ENCODE results near the gene RFX7. TPM values are rescaled to one million over a fixed set of nuclear protein-coding genes. Genes with fewer than 3 reads are reported as not detected.

Gene RFX7
- total and polyA plus RNA-seq, 8 donors, result 1.3 to 12.4 (median 5.5) TPM

DNA sequence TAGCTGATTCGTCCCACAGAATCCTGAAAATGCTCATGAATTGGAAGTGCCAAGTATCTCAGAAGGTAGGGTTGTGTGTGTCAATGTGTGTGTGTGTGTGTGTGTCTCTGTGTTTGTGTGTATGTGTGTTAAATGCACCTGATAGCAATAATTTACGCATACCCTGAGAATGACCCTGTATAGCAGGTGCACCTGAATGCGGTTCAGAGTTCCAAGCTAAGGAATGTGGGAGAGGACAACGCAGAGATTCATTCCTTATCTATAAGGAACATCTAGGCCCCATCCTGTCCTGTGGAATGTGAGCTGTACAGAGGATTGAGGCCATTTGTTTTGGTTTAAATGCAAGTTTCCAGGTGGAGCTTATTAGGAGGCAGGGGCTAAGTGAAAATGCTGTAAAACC, 201.2 kb downstream of the RFX7 start:
- Histone ChIP-seq H3K27ac (no peak overlapping the region), H3K36me3 (no peaks in the 10 kb centered on the region)
- no peak for ATAC-seq

DNA sequence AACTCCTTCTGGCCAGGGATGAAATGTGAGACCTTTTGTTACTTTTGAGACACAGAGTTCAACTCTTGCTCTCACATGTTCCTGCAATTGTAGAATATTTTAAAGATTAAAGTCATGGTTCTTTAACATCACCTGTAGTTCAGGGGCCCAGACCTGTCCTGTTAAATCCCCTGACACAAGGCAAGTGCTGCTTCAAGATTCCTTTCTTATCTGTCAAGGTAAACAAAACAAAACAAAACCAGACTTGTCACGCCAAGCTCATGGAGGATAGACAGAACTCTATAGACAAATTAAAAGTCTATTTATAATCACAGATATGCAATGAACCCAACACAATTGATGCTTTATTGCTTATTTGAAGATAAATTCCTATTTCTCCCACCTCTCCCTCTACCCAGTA, 201.6 kb downstream of the RFX7 start:
- no peaks in the 10 kb centered on the region for H3K9me3 ChIP-seq
- TF ChIP-seq, protein P1, sequence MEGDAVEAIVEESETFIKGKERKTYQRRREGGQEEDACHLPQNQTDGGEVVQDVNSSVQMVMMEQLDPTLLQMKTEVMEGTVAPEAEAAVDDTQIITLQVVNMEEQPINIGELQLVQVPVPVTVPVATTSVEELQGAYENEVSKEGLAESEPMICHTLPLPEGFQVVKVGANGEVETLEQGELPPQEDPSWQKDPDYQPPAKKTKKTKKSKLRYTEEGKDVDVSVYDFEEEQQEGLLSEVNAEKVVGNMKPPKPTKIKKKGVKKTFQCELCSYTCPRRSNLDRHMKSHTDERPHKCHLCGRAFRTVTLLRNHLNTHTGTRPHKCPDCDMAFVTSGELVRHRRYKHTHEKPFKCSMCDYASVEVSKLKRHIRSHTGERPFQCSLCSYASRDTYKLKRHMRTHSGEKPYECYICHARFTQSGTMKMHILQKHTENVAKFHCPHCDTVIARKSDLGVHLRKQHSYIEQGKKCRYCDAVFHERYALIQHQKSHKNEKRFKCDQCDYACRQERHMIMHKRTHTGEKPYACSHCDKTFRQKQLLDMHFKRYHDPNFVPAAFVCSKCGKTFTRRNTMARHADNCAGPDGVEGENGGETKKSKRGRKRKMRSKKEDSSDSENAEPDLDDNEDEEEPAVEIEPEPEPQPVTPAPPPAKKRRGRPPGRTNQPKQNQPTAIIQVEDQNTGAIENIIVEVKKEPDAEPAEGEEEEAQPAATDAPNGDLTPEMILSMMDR (IDR thresholded peaks at IDR 0.05), result no peak
- H3K4me3 ChIP-seq, result no peak overlapping the region
- WGBS, 2 donors, result 54 to 55% methylated on average over 1 of the region's 1 CpG
- no peak for FAIRE-seq
- no peaks in the 10 kb centered on the region for H3K36me3 ChIP-seq
- H3K27ac ChIP-seq, result no peak overlapping the region
- intact Hi-C loops (cut with DNase I), result no loop called here
- no peaks in the 10 kb centered on the region for H3K27me3 ChIP-seq
- H3K4me1 ChIP-seq, result peaks cover 0 to 8% (median 4%) of the 10 kb centered on the region in 3 donors
- no peak for DNase-seq
- ATAC-seq, result no peak

More for the DNA sequence above, 201.2 kb downstream of the RFX7 start:
- no peak overlapping the region for H3K4me3 ChIP-seq
- FAIRE-seq (no peak), DNase-seq (no peak)
- H3K4me1 ChIP-seq, result peaks cover 0 to 8% (median 4%) of the 10 kb centered on the region in 3 donors
- intact Hi-C loops (cut with DNase I), result no loop called here
- 61 to 69% methylated on average over 4 of the region's 4 CpGs for WGBS, 2 donors
- TF ChIP-seq, protein P1 (IDR thresholded peaks at IDR 0.05), result no peak
- H3K27me3 ChIP-seq, result no peaks in the 10 kb centered on the region
- no peaks in the 10 kb centered on the region for H3K9me3 ChIP-seq

DNA sequence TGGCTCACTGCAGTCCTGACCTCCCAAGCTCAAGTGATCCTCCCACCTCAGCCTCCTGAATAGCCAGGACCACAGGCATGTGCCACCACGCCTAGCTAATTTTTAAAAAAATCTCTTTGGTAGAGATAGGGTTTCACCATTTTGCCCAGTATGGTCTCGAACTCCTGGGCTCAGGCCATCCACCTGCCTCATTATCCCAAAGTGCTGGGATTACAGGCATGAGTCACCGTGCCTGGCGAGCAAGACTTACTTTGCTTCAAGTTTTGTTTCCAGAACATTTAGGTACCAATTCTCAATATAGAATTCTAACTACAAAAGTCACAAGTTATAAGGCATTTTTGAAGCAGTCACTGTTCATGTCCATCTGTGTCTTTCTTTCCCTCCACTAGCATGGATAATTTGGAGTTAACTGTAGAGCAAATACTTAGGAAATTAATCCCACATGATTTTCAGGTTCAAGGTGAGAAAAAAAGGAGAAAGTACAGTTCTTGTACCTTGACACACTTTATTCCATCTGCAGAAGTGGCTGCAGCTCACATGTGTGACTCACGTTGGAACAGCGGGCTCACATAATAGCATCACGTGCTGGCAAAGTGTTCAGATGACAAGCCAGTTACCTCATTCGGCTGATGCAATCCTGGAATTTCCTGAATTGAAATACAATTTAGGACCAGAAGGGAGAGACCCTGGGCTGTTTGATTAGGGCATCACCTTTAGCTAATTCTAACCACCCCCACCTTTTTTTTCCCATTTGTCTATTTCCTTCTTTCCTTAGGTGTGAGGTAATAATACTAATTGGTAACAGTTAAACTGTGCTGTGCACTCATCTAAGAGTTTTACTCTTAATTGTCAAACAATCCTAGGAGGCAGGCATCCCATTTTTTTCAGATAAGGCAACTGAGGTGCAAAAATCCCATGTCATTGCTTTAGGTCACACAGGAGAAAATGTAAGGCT, 203.3 kb downstream of the RFX7 start:
- Histone ChIP-seq H3K36me3 (no peaks in the 10 kb centered on the region), H3K4me1 (peaks cover 0 to 8% (median 4%) of the 10 kb centered on the region in 3 donors), H3K4me3 (no peak overlapping the region), H3K27me3 (no peaks in the 10 kb centered on the region), H3K9me3 (no peaks in the 10 kb centered on the region), H3K27ac (peak overlapping the region in 3 of 4 donors; percentile 27 to 76 (median 68))
- ATAC-seq, result peak; percentile 90 to 96 (median 94)
- WGBS, 2 donors, result 41 to 43% methylated on average over 8 of the region's 8 CpGs
- peak in 4 of 6 donors; percentile 64 to 87 (median 67) for DNase-seq
- no peak for FAIRE-seq
- intact Hi-C loops (cut with DNase I), result no loop called here
- TF ChIP-seq, protein P1 (IDR thresholded peaks at IDR 0.05), result no peak

DNA sequence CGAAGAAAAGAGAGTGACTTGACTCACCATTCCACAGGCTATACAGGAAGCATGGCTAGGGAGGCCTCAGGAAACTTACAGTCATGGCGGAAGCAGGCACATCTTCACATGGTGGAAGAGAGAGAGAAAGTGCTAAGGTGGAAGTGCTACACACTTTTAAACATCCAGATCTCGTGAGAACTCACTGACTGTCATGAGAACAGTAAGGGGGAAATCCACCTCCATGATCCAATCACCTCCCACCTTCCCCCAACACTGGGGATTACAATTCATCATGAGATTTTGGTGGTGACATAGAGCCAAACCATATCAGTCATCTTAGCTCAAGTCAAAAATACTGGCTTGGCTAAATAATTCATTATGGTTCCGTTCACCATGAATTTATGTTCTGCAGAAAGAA, 205.0 kb downstream of the RFX7 start:
- H3K27me3 ChIP-seq, result no peaks in the 10 kb centered on the region
- no peaks in the 10 kb centered on the region for H3K36me3 ChIP-seq
- no peak overlapping the region for H3K4me3 ChIP-seq
- WGBS, 2 donors, result 83 to 85% methylated on average over 4 of the region's 4 CpGs
- H3K27ac ChIP-seq, result no peak overlapping the region
- peaks cover 0 to 8% (median 4%) of the 10 kb centered on the region in 3 donors for H3K4me1 ChIP-seq
- TF ChIP-seq, protein P1 (IDR thresholded peaks at IDR 0.05), result no peak
- no peak for DNase-seq
- no peaks in the 10 kb centered on the region for H3K9me3 ChIP-seq
- no peak for FAIRE-seq
- no peak for ATAC-seq
- intact Hi-C loops (cut with DNase I), result no loop called here

DNA sequence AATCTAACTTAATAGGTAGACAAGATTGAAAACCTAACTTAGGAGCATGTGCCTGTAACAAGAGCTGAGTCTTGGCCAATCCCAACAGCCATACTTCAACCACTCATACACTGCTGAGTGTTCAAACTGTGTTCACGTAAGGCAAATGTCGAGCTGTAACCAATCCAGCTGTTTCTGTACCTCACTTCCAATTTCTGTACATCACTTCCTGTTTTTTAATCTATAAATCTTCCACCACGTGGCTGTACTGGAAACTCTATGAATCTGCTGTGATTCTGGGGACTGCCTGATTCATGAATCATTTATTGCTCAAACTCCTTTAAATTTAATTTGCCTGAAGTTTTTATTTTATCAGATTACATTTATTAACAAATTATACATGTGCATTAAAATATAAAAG, 205.7 kb downstream of the RFX7 start:
- H3K36me3 ChIP-seq, result no peaks in the 10 kb centered on the region
- ATAC-seq, result no peak
- TF ChIP-seq, protein P1 (IDR thresholded peaks at IDR 0.05), result no peak
- WGBS, 2 donors, result 62 to 74% methylated on average over 3 of the region's 3 CpGs
- H3K9me3 ChIP-seq, result no peaks in the 10 kb centered on the region
- no peak overlapping the region for H3K27ac ChIP-seq
- intact Hi-C loops (cut with DNase I), result no loop called here
- no peak overlapping the region for H3K4me3 ChIP-seq
- no peaks in the 10 kb centered on the region for H3K27me3 ChIP-seq
- no peak for DNase-seq
- H3K4me1 ChIP-seq, result peaks cover 0 to 8% (median 4%) of the 10 kb centered on the region in 3 donors
- no peak for FAIRE-seq
